Pancreas (tissue), 10 donors: ENCODE results near the gene TTLL6. TPM values are rescaled to one million over a fixed set of nuclear protein-coding genes. Genes with fewer than 3 reads are reported as not detected.

Experiments used
- ATAC-seq, 4 donors: fragments of 200-7000 bp; cut with Tn5 transposase; one replicate each; pipeline versions ENCODE4 v1.8.0 to v1.9.1; 2020; ENCODE audit warnings: mild to moderate bottlenecking in 4 of 4, moderate library complexity in 4 of 4
- DNase-seq, 6 donors: peaks; one replicate each; pipeline ENCODE4 v3.0.0-alpha.2; 2020
- FAIRE-seq: peaks from 2 replicates; lab custom pipeline; 2012; peaks lifted over from hg19 to GRCh38; lab: Jason Lieb, UNC
- H3K27ac ChIP-seq, 4 donors: fragments of 200-600 bp; sonication (generic); 1 replicate in 3 of 4; 2 replicates in 1 of 4; pipeline versions ENCODE4 v1.5.0 to v1.8.0; 2020
- H3K27me3 ChIP-seq, 4 donors: fragments of 200-600 bp; one replicate each; pipeline ENCODE4 v1.8.0; 2021
- H3K36me3 ChIP-seq, 3 donors: fragments of 200-600 bp; sonication (generic) in 1 of 3; one replicate each; pipeline versions ENCODE4 v1.5.0 to v1.8.0; 2020 to 2021
- H3K4me1 ChIP-seq, 3 donors: fragments of 200-600 bp; one replicate each; pipeline ENCODE4 v1.8.0; 2021
- H3K4me3 ChIP-seq, 4 donors: fragments of 200-600 bp; sonication (generic) in 2 of 4; one replicate each; pipeline versions ENCODE4 v1.5.0 to v1.8.0; 2020 to 2021
- H3K9me3 ChIP-seq, 4 donors: fragments of 200-600 bp; one replicate each; pipeline ENCODE4 v1.8.0; 2021
- CTCF ChIP-seq, 4 donors: fragments of 200-600 bp; sonication (generic) in 3 of 4; IDR thresholded peaks; one replicate each; pipeline versions ENCODE4 v1.5.0 to v1.8.0; 2021; ENCODE audit warnings: antibody characterized with exemption in 4 of 4
- WGBS, 2 donors: extraction: QIAGEN DNeasy Blood & Tissue Kit; methylation state at CpG; one replicate each; pipeline ENCODE4 v1.1.7; 2013; 5-methylcytosine and 5-hydroxymethylcytosine counted together
- intact Hi-C, 3 donors: fragments of 100-400 bp; cut with DNase I; formaldehyde crosslinking; loops; one replicate each; pipeline versions ENCODE4 v1.11.1 to v1.14.2; 2022
- polyA plus RNA-seq, 2 donors: library from polyadenylated mRNA; stranded (reverse); fragments of 200-250 nt; gene quantifications; one replicate each; pipeline ENCODE4 v1.2.3, GENCODE V29; 2013
- total RNA-seq, 6 donors: library from RNA; stranded (reverse); fragmentation: NEBNext Ultra II Directional in 4 of 6; extraction: Animal tissue kit (Norgen Biotek cat#: 25700) in 4 of 6; gene quantifications; one replicate each; pipeline versions ENCODE4 v1.2.1 to v1.2.4, GENCODE V29; 2021 to 2023
- donor health status: healthy with polysubstance abuse.
- donor health status: DM: no; HTN: no; CAD: no; lungs with moderate emphysema.
- donor health status: DM: no; HTN: no; CAD: no.
- donor health status: control.
- donor health status: control.
- donor health status: Bipolar disorder and iron deficiency.
- donor health status: DM: yes; HTN: yes; CAD: no.
- donor health status: DM: no; HTN: no; CAD: no.
- donor health status: DM: no; HTN: no; CAD: no.
- donor health status: DM: yes; HTN: yes; CAD: no.

TTLL6 gene
- total and polyA plus RNA-seq, 8 donors = 0.40 to 6.0 (median 0.77) TPM

DNA sequence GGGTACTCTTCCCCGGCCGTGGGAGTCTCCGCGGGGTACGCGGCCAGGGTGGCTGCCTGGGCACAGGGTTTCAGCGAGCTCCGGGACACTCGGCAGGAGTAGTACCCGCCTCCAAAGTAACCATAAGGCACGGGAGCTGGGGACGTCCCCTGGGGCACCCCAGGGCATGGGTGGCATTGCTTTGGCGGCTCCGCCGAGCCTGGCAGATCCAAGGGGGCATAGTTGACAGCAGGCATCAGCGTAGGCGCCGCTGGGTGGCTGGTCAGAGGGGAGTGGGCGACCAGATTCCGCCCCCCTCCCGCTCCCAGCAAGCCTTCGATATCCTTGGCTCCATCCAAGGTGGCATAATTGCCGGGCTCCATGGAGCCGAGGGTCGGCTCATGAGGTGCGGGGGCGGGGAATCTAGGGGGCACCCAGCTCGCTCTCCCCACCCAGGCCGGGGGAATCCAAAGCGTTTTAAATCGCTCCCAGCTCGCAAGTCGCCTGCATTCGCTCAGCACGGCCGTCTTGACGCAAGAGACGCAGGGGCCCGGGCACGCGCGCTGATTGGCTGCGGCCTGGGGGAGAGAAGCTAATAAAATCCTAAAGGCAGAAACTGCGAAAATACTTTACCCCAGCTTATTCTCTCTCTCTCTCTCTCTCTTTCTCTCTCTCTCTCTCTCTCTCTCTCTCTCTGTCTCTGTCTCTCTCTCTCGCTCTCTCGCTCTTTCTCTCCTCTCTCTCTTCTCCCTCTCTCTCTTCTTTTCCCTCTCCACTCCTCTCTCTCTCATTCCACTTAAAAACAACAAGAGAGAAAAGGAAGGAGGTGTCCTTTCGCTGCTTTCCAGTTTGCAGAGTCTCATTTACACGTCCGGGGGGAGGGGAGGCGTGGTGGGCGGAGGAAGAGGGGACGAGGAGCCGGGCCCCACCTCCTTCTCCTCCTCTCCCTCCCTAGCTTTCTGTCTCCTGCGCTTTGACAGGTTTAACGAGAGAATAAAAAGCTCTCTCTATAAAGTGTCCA, 88.5 kb downstream of the TTLL6 start, which contains the start of gene HOXB13:
HOXB13 (minus strand) TSS at position 519 of the 1,000 bp plus-strand sequence; CDS start at position 362, 157 bp downstream.
- intact Hi-C loops = loop anchor here in 2 of 3 donors (5.0 to 10.0 kb wide), 3 partner anchors 59 to 306 kb away; no protein-coding TSS in a partner anchor
- no peaks in the 10 kb centered on the region for H3K36me3 ChIP-seq
- no peak within 1 kb of the TSS for H3K27ac ChIP-seq
- H3K27me3 ChIP-seq = peaks cover 8 to 77% (median 25%) of the 10 kb centered on the region in 4 donors
- H3K4me3 ChIP-seq = peak within 1 kb of the TSS in 2 of 4 donors; percentile 6 to 36
- DNase-seq = no peak
- no peaks in the 10 kb centered on the region for H3K9me3 ChIP-seq
- no peak for TF ChIP-seq CTCF (IDR thresholded peaks at IDR 0.05)
- WGBS, 2 donors = 5 to 6% methylated on average over 52 to 55 of the region's 55 CpGs
- FAIRE-seq = no peak
- peaks cover 0 to 5% (median 0%) of the 10 kb centered on the region in 3 donors for H3K4me1 ChIP-seq
- peak in 1 of 4 donors; percentile 28 for ATAC-seq

DNA sequence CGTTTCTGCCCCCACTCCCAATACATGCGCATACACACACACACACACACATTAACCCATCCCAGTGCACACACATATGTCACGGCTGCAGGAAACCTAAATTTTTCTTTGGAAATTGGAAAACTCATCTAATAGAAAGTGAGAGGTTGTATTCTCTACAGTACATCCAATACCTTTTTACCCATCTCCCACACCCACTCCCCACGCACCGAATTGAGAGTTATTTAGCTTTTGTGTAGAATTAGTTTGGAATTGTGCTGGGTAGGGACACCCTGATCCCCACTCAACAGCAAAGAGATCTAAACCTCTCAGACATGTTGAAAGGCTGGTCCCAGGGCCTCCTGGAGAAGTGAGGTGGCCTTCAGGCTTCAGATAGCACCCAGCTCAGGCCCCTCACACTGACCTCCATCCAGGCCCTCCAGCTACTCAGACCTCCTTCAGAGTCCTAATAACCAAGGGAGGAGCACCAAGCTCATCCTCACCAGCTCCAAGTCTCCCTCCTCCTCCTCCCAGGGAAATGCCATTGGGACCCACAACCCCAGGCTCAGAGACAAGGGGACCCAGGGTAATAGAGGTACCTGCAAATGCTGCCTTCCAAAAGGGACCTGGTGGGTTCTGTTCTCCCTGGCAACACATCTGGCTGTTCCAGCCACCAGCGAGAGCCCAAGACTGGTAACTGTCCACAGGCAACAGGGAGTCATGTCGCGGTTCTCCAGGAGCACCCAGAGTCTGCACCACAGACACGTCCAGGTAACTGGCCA, 89.4 kb downstream of the TTLL6 start:
- Histone ChIP-seq H3K27me3 (peaks cover 8 to 78% (median 24%) of the 10 kb centered on the region in 4 donors), H3K4me3 (no peak overlapping the region), H3K4me1 (peaks cover 0 to 5% (median 0%) of the 10 kb centered on the region in 3 donors), H3K9me3 (no peaks in the 10 kb centered on the region), H3K27ac (no peak overlapping the region), H3K36me3 (no peaks in the 10 kb centered on the region)
- DNase-seq (no peak), FAIRE-seq (no peak), ATAC-seq (no peak)
- WGBS, 2 donors = 25 to 34% methylated on average over 9 of the region's 9 CpGs
- TF ChIP-seq CTCF (IDR thresholded peaks at IDR 0.05) = no peak
- intact Hi-C loops = loop anchor here in 2 of 3 donors (5.0 to 10.0 kb wide), 3 partner anchors 60 to 307 kb away; no protein-coding TSS in a partner anchor

DNA sequence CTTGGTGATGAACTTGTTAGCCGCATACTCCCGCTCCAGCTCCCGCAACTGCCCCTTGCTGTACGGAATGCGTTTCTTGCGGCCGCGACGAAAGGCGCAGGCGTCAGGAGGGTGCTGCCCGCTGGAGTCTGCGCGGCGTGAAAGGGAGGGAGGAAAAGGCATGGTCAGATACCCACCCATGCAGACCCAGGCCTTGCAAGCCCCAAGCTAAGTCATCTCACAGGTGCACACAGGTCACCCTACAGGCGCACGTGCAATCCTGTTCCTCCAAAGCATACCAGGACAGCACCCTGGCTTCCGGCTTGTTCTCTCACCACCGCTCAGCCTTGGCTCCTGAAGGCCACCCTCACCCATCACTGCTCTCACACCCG, 90.1 kb downstream of the TTLL6 start:
- Histone ChIP-seq H3K9me3 (no peaks in the 10 kb centered on the region), H3K4me3 (no peak overlapping the region), H3K4me1 (peaks cover 0 to 5% (median 0%) of the 10 kb centered on the region in 3 donors), H3K27ac (no peak overlapping the region), H3K27me3 (peaks cover 8 to 78% (median 24%) of the 10 kb centered on the region in 4 donors), H3K36me3 (no peaks in the 10 kb centered on the region)
- no peak for TF ChIP-seq CTCF (IDR thresholded peaks at IDR 0.05)
- 6 to 7% methylated on average over 20 of the region's 20 CpGs for WGBS, 2 donors
- intact Hi-C loops = loop anchor here in 2 of 3 donors (5.0 to 10.0 kb wide), 3 partner anchors 60 to 308 kb away; no protein-coding TSS in a partner anchor
- no peak for DNase-seq
- ATAC-seq = no peak
- no peak for FAIRE-seq

DNA sequence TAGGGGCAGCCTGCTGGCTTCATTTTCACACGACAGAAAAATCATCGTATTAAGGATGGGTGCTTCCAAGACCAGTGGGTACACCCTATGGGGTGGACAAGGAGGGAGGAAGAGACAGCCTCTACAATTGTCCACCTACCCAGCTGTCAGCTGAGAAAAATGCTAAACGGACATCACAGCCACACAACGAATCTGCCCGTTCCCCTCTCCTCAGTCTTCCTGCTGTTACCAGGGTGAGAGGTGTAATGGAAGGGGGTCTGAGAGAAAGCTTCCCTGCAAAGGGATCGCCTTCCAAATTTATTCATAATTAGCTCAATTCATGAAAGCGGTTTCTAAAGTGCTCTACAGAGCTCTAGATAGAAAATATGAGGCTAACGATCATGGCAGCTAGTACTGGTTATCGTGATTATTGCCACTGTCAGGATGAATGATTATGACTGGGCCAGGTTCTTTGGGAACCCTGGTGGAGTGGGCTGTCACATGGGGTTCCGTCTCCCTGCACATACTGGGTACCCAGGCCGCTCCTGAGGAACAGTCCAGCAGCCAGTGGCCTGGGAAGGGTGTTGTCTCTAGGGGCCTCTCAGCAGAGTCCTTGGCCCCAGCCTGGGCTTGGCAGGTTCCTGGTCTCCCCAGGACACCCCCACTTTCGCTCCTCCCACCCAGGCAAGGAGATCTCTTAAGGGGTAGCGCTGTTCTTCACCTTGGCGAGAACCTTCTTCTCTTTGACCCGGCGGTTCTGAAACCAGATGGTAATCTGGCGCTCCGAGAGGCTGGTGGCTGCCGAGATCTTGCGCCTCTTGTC, 90.7 kb downstream of the TTLL6 start:
- H3K4me1 ChIP-seq = peaks cover 0 to 5% (median 0%) of the 10 kb centered on the region in 3 donors
- WGBS, 2 donors = 12% methylated on average over 20 of the region's 20 CpGs
- no peak overlapping the region for H3K4me3 ChIP-seq
- no peak for DNase-seq
- no peak overlapping the region for H3K27ac ChIP-seq
- H3K36me3 ChIP-seq = no peaks in the 10 kb centered on the region
- intact Hi-C loops = loop anchor here in 2 of 3 donors (5.0 to 10.0 kb wide), 3 partner anchors 61 to 308 kb away; no protein-coding TSS in a partner anchor
- H3K9me3 ChIP-seq = no peaks in the 10 kb centered on the region
- H3K27me3 ChIP-seq = peaks cover 8 to 81% (median 24%) of the 10 kb centered on the region in 4 donors
- TF ChIP-seq CTCF (IDR thresholded peaks at IDR 0.05) = no peak
- no peak for FAIRE-seq
- no peak for ATAC-seq
